ENCODE data around the gene RBM48. TPM values are rescaled to one million over a fixed set of nuclear protein-coding genes. Genes with fewer than 3 reads are reported as not detected.

RBM48 gene
- total RNA-seq, 2 donors from 2014 or later = 9.2 to 10.2 TPM

GRCh38 chr7:92489634-92490033 is 39.0 kb upstream of the RBM48 start:
- intact Hi-C loops (cut with DNase I) = no loop called here
- Histone ChIP-seq H3K4me1 (no peaks in the 10 kb centered on the region), H3K9me3 (no peaks in the 10 kb centered on the region), H3K27ac (no peak overlapping the region), H3K27me3 (no peaks in the 10 kb centered on the region), H3K4me3 (no peak overlapping the region), H3K36me3 (peaks cover 7% of the 10 kb centered on the region), H3K9ac (ENCODE audit: low read depth in 2 of 2, low read length in 2 of 2) (no peak overlapping the region)
- TF ChIP-seq, protein P1, sequence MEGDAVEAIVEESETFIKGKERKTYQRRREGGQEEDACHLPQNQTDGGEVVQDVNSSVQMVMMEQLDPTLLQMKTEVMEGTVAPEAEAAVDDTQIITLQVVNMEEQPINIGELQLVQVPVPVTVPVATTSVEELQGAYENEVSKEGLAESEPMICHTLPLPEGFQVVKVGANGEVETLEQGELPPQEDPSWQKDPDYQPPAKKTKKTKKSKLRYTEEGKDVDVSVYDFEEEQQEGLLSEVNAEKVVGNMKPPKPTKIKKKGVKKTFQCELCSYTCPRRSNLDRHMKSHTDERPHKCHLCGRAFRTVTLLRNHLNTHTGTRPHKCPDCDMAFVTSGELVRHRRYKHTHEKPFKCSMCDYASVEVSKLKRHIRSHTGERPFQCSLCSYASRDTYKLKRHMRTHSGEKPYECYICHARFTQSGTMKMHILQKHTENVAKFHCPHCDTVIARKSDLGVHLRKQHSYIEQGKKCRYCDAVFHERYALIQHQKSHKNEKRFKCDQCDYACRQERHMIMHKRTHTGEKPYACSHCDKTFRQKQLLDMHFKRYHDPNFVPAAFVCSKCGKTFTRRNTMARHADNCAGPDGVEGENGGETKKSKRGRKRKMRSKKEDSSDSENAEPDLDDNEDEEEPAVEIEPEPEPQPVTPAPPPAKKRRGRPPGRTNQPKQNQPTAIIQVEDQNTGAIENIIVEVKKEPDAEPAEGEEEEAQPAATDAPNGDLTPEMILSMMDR (IDR thresholded peaks at IDR 0.05) = no peak
- no peak for DNase-seq

GRCh38 chr7:92496876-92497275 is 31.7 kb upstream of the RBM48 start:
- Histone ChIP-seq H3K9ac (ENCODE audit: low read depth in 2 of 2, low read length in 2 of 2) (no peak overlapping the region), H3K36me3 (peaks cover 10% of the 10 kb centered on the region), H3K4me3 (no peak overlapping the region), H3K27ac (no peak overlapping the region), H3K27me3 (no peaks in the 10 kb centered on the region), H3K4me1 (no peaks in the 10 kb centered on the region), H3K9me3 (no peaks in the 10 kb centered on the region)
- intact Hi-C loops (cut with DNase I) = no loop called here
- DNase-seq = no peak
- TF ChIP-seq, protein P1 (IDR thresholded peaks at IDR 0.05) = no peak

- no peaks in the 10 kb centered on the region for H3K4me1 ChIP-seq
- no peaks in the 10 kb centered on the region for H3K9me3 ChIP-seq
- intact Hi-C loops (cut with DNase I) = no loop called here
- no peak overlapping the region for H3K27ac ChIP-seq
- no peak overlapping the region for H3K4me3 ChIP-seq
- DNase-seq = no peak
- H3K27me3 ChIP-seq = no peaks in the 10 kb centered on the region
- TF ChIP-seq, protein P1 (IDR thresholded peaks at IDR 0.05) = no peak
- H3K36me3 ChIP-seq = peaks cover 3% of the 10 kb centered on the region
- no peak overlapping the region for H3K9ac ChIP-seq (ENCODE audit: low read depth in 2 of 2, low read length in 2 of 2)
Observed at GRCh38 chr7:92498557-92498956, 30.0 kb upstream of the RBM48 start.

DNA sequence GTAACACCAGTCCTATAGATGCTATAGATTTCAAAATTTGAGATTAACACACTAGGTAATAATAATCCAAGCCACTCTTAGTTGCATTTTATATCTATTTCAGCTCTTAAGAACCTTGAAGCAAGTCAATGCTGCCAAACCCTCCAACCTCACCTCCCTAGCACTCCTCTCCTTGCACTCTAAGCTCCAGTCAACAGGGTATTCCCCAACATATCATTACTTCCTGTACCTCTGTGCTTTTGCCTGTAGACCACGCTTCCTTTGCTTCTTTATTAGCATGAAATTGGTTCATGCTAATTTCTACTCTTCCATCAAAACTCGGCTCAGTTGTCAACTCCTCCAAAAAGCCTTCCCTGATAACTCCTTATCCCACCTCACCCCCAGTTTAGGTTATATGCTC is 24.8 kb upstream of the RBM48 start:
- H3K4me1 ChIP-seq = no peaks in the 10 kb centered on the region
- TF ChIP-seq, protein P1 (IDR thresholded peaks at IDR 0.05) = no peak
- no peak overlapping the region for H3K27ac ChIP-seq
- no peak for DNase-seq
- peaks cover 3% of the 10 kb centered on the region for H3K36me3 ChIP-seq
- intact Hi-C loops (cut with DNase I) = no loop called here
- H3K9me3 ChIP-seq = no peaks in the 10 kb centered on the region
- no peak overlapping the region for H3K4me3 ChIP-seq
- no peak overlapping the region for H3K9ac ChIP-seq (ENCODE audit: low read depth in 2 of 2, low read length in 2 of 2)
- H3K27me3 ChIP-seq = no peaks in the 10 kb centered on the region

- intact Hi-C loops (cut with DNase I) = no loop called here
- H3K36me3 ChIP-seq = peaks cover 3% of the 10 kb centered on the region
- no peaks in the 10 kb centered on the region for H3K27me3 ChIP-seq
- no peak overlapping the region for H3K9ac ChIP-seq (ENCODE audit: low read depth in 2 of 2, low read length in 2 of 2)
- no peaks in the 10 kb centered on the region for H3K4me1 ChIP-seq
- TF ChIP-seq, protein P1 (IDR thresholded peaks at IDR 0.05) = no peak
- no peak overlapping the region for H3K4me3 ChIP-seq
- no peak overlapping the region for H3K27ac ChIP-seq
- no peaks in the 10 kb centered on the region for H3K9me3 ChIP-seq
- DNase-seq = no peak
Observed at GRCh38 chr7:92504563-92504962, 24.0 kb upstream of the RBM48 start.

DNA sequence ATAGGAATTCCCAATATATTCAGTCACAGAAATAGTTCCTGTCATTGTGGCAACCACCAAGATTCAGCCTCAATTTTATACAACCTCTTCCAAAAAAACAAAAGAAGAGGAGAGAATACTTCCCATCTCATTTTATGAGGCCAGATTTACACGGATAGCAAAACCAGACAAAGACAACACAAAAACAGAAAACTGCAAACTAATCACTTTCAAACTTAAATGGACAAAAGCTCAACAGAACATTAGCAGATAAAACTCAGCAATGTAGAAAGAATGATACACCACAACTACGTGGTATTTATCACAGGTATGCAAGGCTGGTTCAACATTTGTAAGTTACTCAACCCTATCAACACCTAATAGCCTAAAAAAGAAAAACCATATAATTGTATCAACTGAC is 22.2 kb upstream of the RBM48 start:
- Histone ChIP-seq H3K9me3 (no peaks in the 10 kb centered on the region), H3K27me3 (no peaks in the 10 kb centered on the region), H3K4me1 (no peaks in the 10 kb centered on the region), H3K9ac (ENCODE audit: low read depth in 2 of 2, low read length in 2 of 2) (no peak overlapping the region), H3K27ac (no peak overlapping the region), H3K36me3 (no peaks in the 10 kb centered on the region), H3K4me3 (no peak overlapping the region)
- intact Hi-C loops (cut with DNase I) = no loop called here
- DNase-seq = no peak
- TF ChIP-seq, protein P1 (IDR thresholded peaks at IDR 0.05) = no peak

All from colonic mucosa (tissue), 4 donors.